Thyroid gland (tissue), 4 donors: ENCODE data around the gene TSPAN5.

Source experiments
- CTCF ChIP-seq, 6 experiments: fragments of 200-600 bp in 3 of 6; fragments of 450-650 bp in 3 of 6; sonication (generic) in 3 of 6; IDR thresholded peaks; one replicate each; pipeline ENCODE4 v1.5.1; 2016 to 2019; ENCODE audit warnings: antibody characterized with exemption in 6 of 6, mild to moderate bottlenecking in 2 of 6, inconsistent platforms in 1 of 6, moderate library complexity in 1 of 6
- POLR2A ChIP-seq, 2 donors: fragments of 450-650 bp; IDR thresholded peaks; one replicate each; pipeline ENCODE4 v1.6.1; 2017; ENCODE audit warnings: antibody characterized with exemption in 2 of 2, mild to moderate bottlenecking in 2 of 2, moderate library complexity in 1 of 2

GRCh38 chr4:98605216-98605615 is 53.2 kb downstream of the TSPAN5 start:
- TF ChIP-seq CTCF (IDR thresholded peaks at IDR 0.05) (no peak), POLR2A (IDR thresholded peaks at IDR 0.05) (no peak)
